WTC11 (cell line): Measurements from ENCODE around the gene LMTK2. TPM values are rescaled to one million over a fixed set of nuclear protein-coding genes. Genes with fewer than 3 reads are reported as not detected.

Experiments
- ATAC-seq: fragments of 200-7000 bp; cut with Tn5 transposase; 2 replicates; pipeline ENCODE4 v1.10.0; 2021; ENCODE audit warnings: mild to moderate bottlenecking, moderate library complexity
- CTCF ChIA-PET: fragments of 300-600 bp; sonication (Branson Sonifier 250); formaldehyde crosslinking; loops from one replicate; lab custom pipeline; 2021; ENCODE audit warnings: antibody characterized with exemption; lab: Charles Lee
- POLR2A ChIA-PET: fragments of 350-600 bp; sonication (Branson Sonifier 250); formaldehyde crosslinking; loops from one replicate; lab custom pipeline; 2021; ENCODE audit warnings: antibody characterized with exemption; lab: Charles Lee
- DNase-seq: peaks from one replicate; pipeline ENCODE4 v3.0.0; 2021; ENCODE audit warnings: low spot score
- H3K27ac Mint-ChIP-seq: 2 replicates; pipeline ENCODE4 v1.8.0; 2021; ENCODE audit warnings: mixed read lengths
- H3K27me3 Mint-ChIP-seq: 2 replicates; pipeline ENCODE4 v1.8.0; 2021; ENCODE audit warnings: low read depth, mild to moderate bottlenecking, moderate library complexity, mixed read lengths
- H3K36me3 Mint-ChIP-seq: 2 replicates; pipeline ENCODE4 v1.8.0; 2021; ENCODE audit warnings: mixed read lengths
- H3K4me1 Mint-ChIP-seq: 2 replicates; pipeline ENCODE4 v1.8.0; 2022; ENCODE audit warnings: mixed read lengths
- H3K4me3 Mint-ChIP-seq: 2 replicates; pipeline ENCODE4 v1.8.0; 2021; ENCODE audit warnings: mild to moderate bottlenecking, moderate library complexity, mixed read lengths
- H3K9me3 Mint-ChIP-seq: 2 replicates; pipeline ENCODE4 v1.8.0; 2021; ENCODE audit warnings: mixed read lengths
- CBFB ChIP-seq: sonication (generic); formaldehyde crosslinking; IDR thresholded peaks from 2 replicates; pipeline ENCODE4 v1.8.1; 2022; ENCODE audit warnings: mild to moderate bottlenecking, low read depth, missing genetic modification reagents
- E2F1 ChIP-seq: sonication (generic); formaldehyde crosslinking; IDR thresholded peaks from 2 replicates; pipeline ENCODE4 v1.8.0; 2022; ENCODE audit warnings: mild to moderate bottlenecking, missing genetic modification reagents
- ETV6 ChIP-seq: sonication (generic); formaldehyde crosslinking; IDR thresholded peaks from 2 replicates; pipeline ENCODE4 v1.8.1; 2022; ENCODE audit warnings: mild to moderate bottlenecking, missing genetic modification reagents
- MYBL2 ChIP-seq: sonication (generic); formaldehyde crosslinking; IDR thresholded peaks from 2 replicates; pipeline ENCODE4 v1.8.1; 2023; ENCODE audit warnings: mild to moderate bottlenecking, moderate library complexity, missing genetic modification reagents
- NR3C1 ChIP-seq: sonication (generic); formaldehyde crosslinking; conservative IDR thresholded peaks from 2 replicates; pipeline ENCODE4 v1.8.1; 2023; ENCODE audit warnings: low read depth, mild to moderate bottlenecking, missing genetic modification reagents
- RELA ChIP-seq: sonication (generic); formaldehyde crosslinking; IDR thresholded peaks from 2 replicates; pipeline ENCODE4 v1.8.1; 2022; ENCODE audit warnings: missing genetic modification reagents, mild to moderate bottlenecking, borderline replicate concordance
- TEAD4 ChIP-seq: sonication (generic); formaldehyde crosslinking; IDR thresholded peaks from 2 replicates; pipeline ENCODE4 v1.8.0; 2022; ENCODE audit warnings: mild to moderate bottlenecking, missing genetic modification reagents
- USF1 ChIP-seq: sonication (generic); formaldehyde crosslinking; IDR thresholded peaks from 2 replicates; pipeline ENCODE4 v1.8.0; 2022; ENCODE audit warnings: mild to moderate bottlenecking, missing genetic modification reagents
- ZMAT4 ChIP-seq: fragments of 250-450 bp; sonication (Bioruptor Pico); IDR thresholded peaks from 2 replicates; pipeline ENCODE4 v1.9.0; 2021; ENCODE audit warnings: mild to moderate bottlenecking
- ZNF138 ChIP-seq: sonication (generic); formaldehyde crosslinking; conservative IDR thresholded peaks from 2 replicates; pipeline ENCODE4 v1.8.1; 2022; ENCODE audit warnings: mild to moderate bottlenecking, moderate library complexity, missing genetic modification reagents
- total RNA-seq: library from RNA; stranded (reverse); gene quantifications from 3 replicates; pipeline ENCODE4 v1.2.3, GENCODE V29; 2021

The LMTK2 gene
- total RNA-seq, 1 experiment from 2014 or later = 24.3 TPM

GRCh38 chr7:98256431-98256830, 149.8 kb downstream of the LMTK2 start:
- Mint-ChIP-seq H3K4me3 (no peak overlapping the region), H3K4me1 (peaks cover 5% of the 10 kb centered on the region), H3K36me3 (peaks cover 2% of the 10 kb centered on the region; the same call in 1 of the 2 replicates), H3K27me3 (no peaks in the 10 kb centered on the region), H3K9me3 (no peaks in the 10 kb centered on the region), H3K27ac (no peak overlapping the region)
- TF ChIP-seq ETV6 (CRISPR knock-in tag) (no peak), CBFB (CRISPR knock-in tag) (no peak), NR3C1 (no peak), RELA (no peak)
- DNase-seq (no peak), ATAC-seq (no peak)
- ChIA-PET CTCF (no interaction called here), POLR2A (interaction anchor here (0.6 kb wide), 1 partner anchor 221 kb away, joined by 5 read pairs; no protein-coding TSS in a partner anchor)

GRCh38 chr7:98257701-98258100, 151.0 kb downstream of the LMTK2 start:
- no peak overlapping the region for H3K4me3 Mint-ChIP-seq
- H3K9me3 Mint-ChIP-seq = peaks cover 7% of the 10 kb centered on the region
- TF ChIP-seq USF1 (CRISPR knock-in tag) (no peak), MYBL2 (CRISPR knock-in tag) (no peak), E2F1 (CRISPR knock-in tag) (no peak), TEAD4 (CRISPR knock-in tag) (no peak), ZMAT4 (no peak), ZNF138 (CRISPR knock-in tag) (no peak)
- CTCF ChIA-PET = no interaction called here
- no peaks in the 10 kb centered on the region for H3K27me3 Mint-ChIP-seq
- POLR2A ChIA-PET = interaction anchor here (0.7 kb wide), 1 partner anchor 147 kb away, joined by 6 read pairs; no protein-coding TSS in a partner anchor
- peaks cover 4% of the 10 kb centered on the region; the same call in 1 of the 2 replicates for H3K36me3 Mint-ChIP-seq
- H3K4me1 Mint-ChIP-seq = peaks cover 5% of the 10 kb centered on the region
- no peak for ATAC-seq
- H3K27ac Mint-ChIP-seq = no peak overlapping the region
- DNase-seq = no peak

Other genes with a start within 250 kb of the LMTK2 start
- gene ASNS, start 234.5 kb upstream of the LMTK2 start, total RNA-seq = 71.3 to 111 TPM (median 74.5 TPM) in 3 replicates
- not detected in 3 replicates for gene OCM2, start 116.7 kb upstream of the LMTK2 start, total RNA-seq
- gene BHLHA15, start 104.6 kb downstream of the LMTK2 start, total RNA-seq = 2.7 to 3.3 TPM (median 2.8 TPM) in 3 replicates
- gene TECPR1, start 145.4 kb downstream of the LMTK2 start, total RNA-seq = 17.6 to 21.5 TPM (median 18.4 TPM) in 3 replicates
- gene BRI3, start 174.8 kb downstream of the LMTK2 start, total RNA-seq = 108 to 112 TPM (median 110 TPM) in 3 replicates